Astrocyte (in vitro differentiated cells and primary cell): ENCODE measurements around the gene ATP10B. TPM values are rescaled to one million over a fixed set of nuclear protein-coding genes. Genes with fewer than 3 reads are reported as not detected.
A peak's percentile ranks its signal among the peaks of the same experiment; 100 is the strongest.
"Not testable (repeated sequence)": the region's sequence is repeated elsewhere in the genome, so short reads cannot be mapped to it uniquely, and the experiment has no call there.

ENCODE experiments used
- DNase-seq: peaks from one replicate; pipeline ENCODE4 v3.0.0-alpha.2; 2010; ENCODE audit warnings: low read depth
- FAIRE-seq: peaks from 2 replicates; lab custom pipeline; 2011; peaks lifted over from hg19 to GRCh38; lab: Jason Lieb, UNC
- H2AFZ ChIP-seq: 2 replicates; pipeline ENCODE4 v1.6.0; 2012; ENCODE audit warnings: low read depth, low read length, inconsistent platforms
- H3K27ac ChIP-seq: 2 replicates; pipeline ENCODE4 v1.5.1; 2011; ENCODE audit warnings: low read depth, low read length, inconsistent platforms
- H3K27me3 ChIP-seq: 2 replicates; pipeline ENCODE4 v1.6.0; 2011; ENCODE audit warnings: low read length, inconsistent platforms; ENCODE audit not compliant: insufficient read depth
- H3K36me3 ChIP-seq: 2 replicates; pipeline ENCODE4 v1.5.1; 2011; ENCODE audit warnings: low read length, inconsistent platforms; ENCODE audit not compliant: insufficient read depth
- H3K4me1 ChIP-seq: 2 replicates; pipeline ENCODE4 v1.5.1; 2011; ENCODE audit warnings: low read length, inconsistent platforms; ENCODE audit not compliant: insufficient read depth
- H3K4me2 ChIP-seq: 2 replicates; pipeline ENCODE4 v1.6.0; 2012; ENCODE audit warnings: low read length, inconsistent platforms
- H3K4me3 ChIP-seq: 2 replicates; pipeline ENCODE4 v1.5.1; 2011; ENCODE audit warnings: low read depth, mild to moderate bottlenecking, low read length, inconsistent platforms; ENCODE audit not compliant: insufficient read depth
- H3K79me2 ChIP-seq: 2 replicates; pipeline ENCODE4 v1.6.0; 2012; ENCODE audit warnings: mild to moderate bottlenecking, low read length, inconsistent platforms; ENCODE audit not compliant: insufficient read depth
- H3K9ac ChIP-seq: 2 replicates; pipeline ENCODE4 v1.6.0; 2012; ENCODE audit warnings: mild to moderate bottlenecking, low read length, inconsistent platforms
- H3K9me3 ChIP-seq: 2 replicates; pipeline ENCODE4 v1.5.1; 2012; ENCODE audit warnings: low read depth, mild to moderate bottlenecking, low read length, inconsistent platforms; ENCODE audit not compliant: insufficient read depth
- H4K20me1 ChIP-seq: 2 replicates; pipeline ENCODE4 v1.6.0; 2012; ENCODE audit warnings: low read length, inconsistent platforms; ENCODE audit not compliant: insufficient read depth
- H3K27ac Mint-ChIP-seq: one replicate; pipeline ENCODE4 v1.8.0; 2021; ENCODE audit warnings: mild to moderate bottlenecking, mixed read lengths; ENCODE audit not compliant: unreplicated experiment
- H3K27me3 Mint-ChIP-seq: one replicate; pipeline ENCODE4 v1.8.0; 2021; ENCODE audit warnings: low read depth, mixed read lengths; ENCODE audit not compliant: unreplicated experiment
- H3K36me3 Mint-ChIP-seq: one replicate; pipeline ENCODE4 v1.8.0; 2021; ENCODE audit warnings: low read depth, mixed read lengths; ENCODE audit not compliant: unreplicated experiment
- H3K4me1 Mint-ChIP-seq: one replicate; pipeline ENCODE4 v1.8.0; 2021; ENCODE audit warnings: low read depth, mixed read lengths; ENCODE audit not compliant: unreplicated experiment
- H3K4me3 Mint-ChIP-seq: one replicate; pipeline ENCODE4 v1.8.0; 2021; ENCODE audit warnings: mild to moderate bottlenecking, moderate library complexity, mixed read lengths; ENCODE audit not compliant: unreplicated experiment
- H3K9me3 Mint-ChIP-seq: one replicate; pipeline ENCODE4 v1.8.0; 2021; ENCODE audit warnings: mild to moderate bottlenecking, mixed read lengths; ENCODE audit not compliant: unreplicated experiment
- EZH2 ChIP-seq: IDR thresholded peaks from 2 replicates; pipeline ENCODE4 v1.6.1; 2012; ENCODE audit warnings: mild to moderate bottlenecking, low read length, inconsistent platforms; ENCODE audit not compliant: insufficient read depth
- total RNA-seq: library from RNA; stranded (reverse); gene quantifications from 2 replicates; pipeline ENCODE4 v1.2.1, GENCODE V29; 2021
- TF ChIP-seq, protein P1 (sequence below): IDR thresholded peaks from 2 replicates; pipeline ENCODE4 v1.5.1; 2011; ENCODE audit warnings: low read depth, mild to moderate bottlenecking, inconsistent platforms, low read length, moderate library complexity; ENCODE audit not compliant: insufficient read depth

The ATP10B gene
- total RNA-seq, 1 donor from 2014 or later = not detected

DNA sequence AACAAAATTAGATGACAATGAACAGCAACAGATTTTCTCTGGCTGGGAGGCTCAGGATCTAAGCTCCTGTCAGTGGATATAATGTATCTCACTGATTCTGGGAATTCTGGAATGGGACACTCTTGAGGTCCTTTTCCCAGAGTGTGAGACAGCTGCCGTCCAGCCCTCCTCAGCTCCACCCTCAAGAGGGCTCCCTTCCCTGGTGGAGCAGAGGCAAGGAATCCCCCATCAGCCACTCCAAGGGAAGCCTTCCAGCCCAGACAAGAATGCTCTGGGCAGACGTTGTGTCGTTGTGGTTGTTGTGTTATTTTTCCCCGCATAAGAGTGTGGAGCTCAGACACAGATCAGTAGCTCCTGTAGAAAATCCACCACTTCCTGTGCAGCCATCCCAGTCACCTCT is 47.7 kb upstream of the ATP10B start:
- Mint-ChIP-seq H3K4me1 (peaks cover 2% of the 10 kb centered on the region), H3K27me3 (no peaks in the 10 kb centered on the region), H3K36me3 (no peaks in the 10 kb centered on the region), H3K27ac (no peak overlapping the region), H3K9me3 (peaks cover 3% of the 10 kb centered on the region), H3K4me3 (no peak overlapping the region)
- Histone ChIP-seq H3K79me2 (no peaks in the 10 kb centered on the region), H2AFZ (no peak overlapping the region), H3K4me2 (no peak overlapping the region), H3K27ac (no peak overlapping the region), H3K9me3 (no peaks in the 10 kb centered on the region), H3K36me3 (no peaks in the 10 kb centered on the region), H3K4me3 (no peak overlapping the region), H3K4me1 (no peaks in the 10 kb centered on the region), H4K20me1 (no peaks in the 10 kb centered on the region), H3K27me3 (no peaks in the 10 kb centered on the region), H3K9ac (no peak overlapping the region)
- FAIRE-seq = no peak
- no peak for DNase-seq
- TF ChIP-seq, protein P1, sequence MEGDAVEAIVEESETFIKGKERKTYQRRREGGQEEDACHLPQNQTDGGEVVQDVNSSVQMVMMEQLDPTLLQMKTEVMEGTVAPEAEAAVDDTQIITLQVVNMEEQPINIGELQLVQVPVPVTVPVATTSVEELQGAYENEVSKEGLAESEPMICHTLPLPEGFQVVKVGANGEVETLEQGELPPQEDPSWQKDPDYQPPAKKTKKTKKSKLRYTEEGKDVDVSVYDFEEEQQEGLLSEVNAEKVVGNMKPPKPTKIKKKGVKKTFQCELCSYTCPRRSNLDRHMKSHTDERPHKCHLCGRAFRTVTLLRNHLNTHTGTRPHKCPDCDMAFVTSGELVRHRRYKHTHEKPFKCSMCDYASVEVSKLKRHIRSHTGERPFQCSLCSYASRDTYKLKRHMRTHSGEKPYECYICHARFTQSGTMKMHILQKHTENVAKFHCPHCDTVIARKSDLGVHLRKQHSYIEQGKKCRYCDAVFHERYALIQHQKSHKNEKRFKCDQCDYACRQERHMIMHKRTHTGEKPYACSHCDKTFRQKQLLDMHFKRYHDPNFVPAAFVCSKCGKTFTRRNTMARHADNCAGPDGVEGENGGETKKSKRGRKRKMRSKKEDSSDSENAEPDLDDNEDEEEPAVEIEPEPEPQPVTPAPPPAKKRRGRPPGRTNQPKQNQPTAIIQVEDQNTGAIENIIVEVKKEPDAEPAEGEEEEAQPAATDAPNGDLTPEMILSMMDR = no peak
- no peak for TF ChIP-seq EZH2

DNA sequence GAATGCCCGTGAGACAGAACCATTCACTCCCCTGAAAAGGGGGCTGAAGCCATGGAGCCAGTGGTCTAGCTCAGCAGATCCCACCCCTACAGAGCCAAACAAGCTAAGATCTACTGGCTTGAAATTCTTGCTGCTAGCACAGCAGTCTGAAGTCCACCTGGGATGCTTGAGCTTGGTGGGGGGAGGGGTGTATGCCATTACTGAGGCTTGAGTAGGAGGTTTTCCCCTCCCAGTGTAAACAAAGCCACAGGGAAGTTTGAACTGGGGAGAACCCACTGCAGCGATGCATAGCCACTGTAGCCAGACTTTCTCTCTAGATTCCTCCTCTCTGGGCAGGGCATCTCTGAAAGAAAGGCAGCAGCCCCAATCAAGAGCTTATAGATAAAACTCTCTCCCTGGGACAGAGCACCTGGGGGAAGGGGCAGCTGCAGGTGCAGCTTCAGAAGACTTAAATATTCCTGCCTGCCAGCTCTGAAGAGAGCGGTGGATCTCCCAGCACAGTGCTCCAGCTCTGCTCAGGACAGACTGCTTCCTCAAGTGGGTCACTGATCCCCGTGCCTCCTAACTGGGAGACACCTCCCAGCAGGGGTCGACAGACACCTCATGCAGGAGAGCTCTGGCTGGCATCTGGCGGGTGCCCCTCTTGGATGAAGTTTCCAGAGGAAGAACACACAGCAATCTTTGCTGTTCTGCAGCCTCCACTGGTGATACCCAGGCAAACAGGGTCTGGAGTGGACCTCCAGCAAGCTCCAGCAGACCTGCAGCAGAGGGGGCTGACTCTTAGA is 41.4 kb upstream of the ATP10B start:
- peaks cover 10% of the 10 kb centered on the region for H3K9me3 Mint-ChIP-seq

DNA sequence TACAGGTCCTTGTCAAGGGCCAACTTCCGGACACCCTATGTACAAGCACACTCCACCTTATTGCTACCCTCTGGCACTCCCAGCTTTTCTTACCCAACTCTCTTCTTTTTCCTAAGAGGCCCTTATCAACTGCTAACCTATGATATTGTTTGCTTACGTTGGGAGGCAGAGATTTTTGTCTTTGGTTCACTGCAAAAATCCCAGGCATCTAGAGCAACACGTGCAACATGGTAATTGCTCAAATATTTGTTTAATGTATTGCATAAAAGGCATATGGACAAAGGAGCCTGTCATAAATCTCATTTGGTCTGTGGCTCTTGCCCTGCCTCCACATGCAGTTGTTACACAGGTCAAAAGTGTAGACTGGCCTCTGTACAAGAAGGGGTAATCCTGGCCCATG is 35.8 kb upstream of the ATP10B start:
- no peak overlapping the region for H3K9ac ChIP-seq
- Mint-ChIP-seq H3K9me3 (peaks cover 4% of the 10 kb centered on the region), H3K4me3 (no peak overlapping the region), H3K4me1 (no peaks in the 10 kb centered on the region), H3K27me3 (peaks cover 3% of the 10 kb centered on the region), H3K27ac (no peak overlapping the region), H3K36me3 (no peaks in the 10 kb centered on the region)
- H3K79me2 ChIP-seq = no peaks in the 10 kb centered on the region
- no peak overlapping the region for H3K4me2 ChIP-seq
- DNase-seq = no peak
- H3K27ac ChIP-seq = no peak overlapping the region
- H2AFZ ChIP-seq = no peak overlapping the region
- no peaks in the 10 kb centered on the region for H3K27me3 ChIP-seq
- TF ChIP-seq, protein P1 = no peak
- TF ChIP-seq EZH2 = no peak
- no peak overlapping the region for H3K4me3 ChIP-seq
- no peaks in the 10 kb centered on the region for H3K36me3 ChIP-seq
- FAIRE-seq = no peak
- no peaks in the 10 kb centered on the region for H4K20me1 ChIP-seq
- H3K4me1 ChIP-seq = no peaks in the 10 kb centered on the region
- H3K9me3 ChIP-seq = peaks cover 7% of the 10 kb centered on the region

More for the DNA sequence above, 41.4 kb upstream of the ATP10B start:
- not testable (repeated sequence) for H3K27me3 Mint-ChIP-seq, H3K4me1 Mint-ChIP-seq, DNase-seq, H3K27ac ChIP-seq, H3K27me3 ChIP-seq, H3K4me3 Mint-ChIP-seq, H3K9me3 ChIP-seq, FAIRE-seq, H3K27ac Mint-ChIP-seq, H2AFZ ChIP-seq, H3K9ac ChIP-seq, H3K4me3 ChIP-seq, H3K4me1 ChIP-seq, H3K36me3 Mint-ChIP-seq, H3K79me2 ChIP-seq, H3K36me3 ChIP-seq, H4K20me1 ChIP-seq, H3K4me2 ChIP-seq

DNA sequence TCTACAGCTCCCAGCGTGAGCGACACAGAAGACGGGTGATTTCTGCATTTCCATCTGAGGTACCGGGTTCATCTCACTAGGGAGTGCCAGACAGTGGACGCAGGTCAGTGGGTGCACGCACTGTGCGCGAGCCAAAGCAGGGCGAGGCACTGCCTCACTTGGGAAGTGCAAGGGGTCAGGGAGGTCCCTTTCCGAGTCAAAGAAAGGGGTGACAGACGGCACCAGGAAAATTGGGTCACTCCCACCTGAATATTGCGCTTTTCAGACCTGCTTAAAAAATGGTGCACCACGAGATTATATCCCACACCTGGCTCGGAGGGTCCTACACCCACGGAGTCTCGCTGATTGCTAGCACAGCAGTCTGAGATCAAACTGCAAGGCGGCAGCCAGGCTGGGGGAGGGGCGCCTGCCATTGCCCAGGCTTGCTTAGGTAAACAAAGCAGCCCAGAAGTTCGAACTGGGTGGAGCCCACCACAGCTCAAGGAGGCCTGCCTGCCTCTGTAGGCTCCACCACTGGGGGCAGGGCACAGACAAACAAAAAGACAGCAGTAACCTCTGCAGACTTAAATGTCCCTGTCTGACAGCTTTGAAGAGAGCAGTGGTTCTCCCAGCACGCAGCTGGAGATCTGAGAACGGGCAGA is 21.7 kb upstream of the ATP10B start:
- H3K27me3 Mint-ChIP-seq, H3K27ac Mint-ChIP-seq, H3K27ac ChIP-seq, H3K79me2 ChIP-seq, H3K36me3 ChIP-seq, H3K27me3 ChIP-seq, H2AFZ ChIP-seq, H4K20me1 ChIP-seq, H3K4me2 ChIP-seq, H3K4me1 ChIP-seq, H3K36me3 Mint-ChIP-seq, DNase-seq, H3K9me3 ChIP-seq, H3K9ac ChIP-seq, H3K9me3 Mint-ChIP-seq, FAIRE-seq, H3K4me3 ChIP-seq, H3K4me1 Mint-ChIP-seq: not testable (repeated sequence)
- peak overlapping the region; percentile 69 for H3K4me3 Mint-ChIP-seq
